Erythroblast (primary cell): ENCODE data around the gene FSCN2.

ENCODE experiments used
- GATA1 ChIP-seq: IDR thresholded peaks from 2 replicates; pipeline ENCODE4 v1.6.1; 2011; ENCODE audit warnings: low read depth, mild to moderate bottlenecking, control low read depth, low read length, moderate library complexity
- POLR2A ChIP-seq: IDR thresholded peaks from 2 replicates; pipeline ENCODE4 v1.6.1; 2011; ENCODE audit warnings: mild to moderate bottlenecking, low read length

GRCh38 chr17:81510785-81511553 lies 17.2 kb upstream of the FSCN2 start:
- no peak for TF ChIP-seq POLR2A
- TF ChIP-seq GATA1 = no peak
